ENCODE data around the gene RTN4RL2. TPM values are rescaled to one million over a fixed set of nuclear protein-coding genes. Genes with fewer than 3 reads are reported as not detected.

RTN4RL2 gene
- total and polyA plus RNA-seq, 12 donors: 0.24 to 2.1 (median 0.71) TPM; not detected in 3

DNA sequence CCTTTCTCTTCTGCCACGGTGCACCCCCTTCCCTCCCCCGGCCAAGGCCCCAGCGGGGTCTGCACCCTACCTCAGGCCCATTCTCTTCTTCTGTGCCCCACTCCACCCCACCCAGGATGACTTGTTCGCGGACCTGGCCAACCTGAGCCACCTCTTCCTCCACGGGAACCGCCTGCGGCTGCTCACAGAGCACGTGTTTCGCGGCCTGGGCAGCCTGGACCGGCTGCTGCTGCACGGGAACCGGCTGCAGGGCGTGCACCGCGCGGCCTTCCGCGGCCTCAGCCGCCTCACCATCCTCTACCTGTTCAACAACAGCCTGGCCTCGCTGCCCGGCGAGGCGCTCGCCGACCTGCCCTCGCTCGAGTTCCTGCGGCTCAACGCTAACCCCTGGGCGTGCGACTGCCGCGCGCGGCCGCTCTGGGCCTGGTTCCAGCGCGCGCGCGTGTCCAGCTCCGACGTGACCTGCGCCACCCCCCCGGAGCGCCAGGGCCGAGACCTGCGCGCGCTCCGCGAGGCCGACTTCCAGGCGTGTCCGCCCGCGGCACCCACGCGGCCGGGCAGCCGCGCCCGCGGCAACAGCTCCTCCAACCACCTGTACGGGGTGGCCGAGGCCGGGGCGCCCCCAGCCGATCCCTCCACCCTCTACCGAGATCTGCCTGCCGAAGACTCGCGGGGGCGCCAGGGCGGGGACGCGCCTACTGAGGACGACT, 15.9 kb downstream of the RTN4RL2 start:
- Histone ChIP-seq H3K4me3 (peak overlapping the region in 2 of 4 donors; percentile 9 to 57), H3K9me3 (replicated peaks in 1 of 3) (no peaks in the 10 kb centered on the region), H3K36me3 (replicated peaks in 1 of 2) (no peaks in the 10 kb centered on the region), H3K27ac (no peak overlapping the region), H3K27me3 (no peaks in the 10 kb centered on the region), H3K4me1 (replicated peaks in 1 of 2) (peaks cover 11 to 21% of the 10 kb centered on the region in 2 donors)
- DNase-seq: peak in 5 of 7 donors; percentile 42 to 61 (median 50)
- 2 to 8% (median 5%) methylated on average over 11 to 80 of the region's 80 CpGs for WGBS, 4 donors
- TF ChIP-seq, protein P1, sequence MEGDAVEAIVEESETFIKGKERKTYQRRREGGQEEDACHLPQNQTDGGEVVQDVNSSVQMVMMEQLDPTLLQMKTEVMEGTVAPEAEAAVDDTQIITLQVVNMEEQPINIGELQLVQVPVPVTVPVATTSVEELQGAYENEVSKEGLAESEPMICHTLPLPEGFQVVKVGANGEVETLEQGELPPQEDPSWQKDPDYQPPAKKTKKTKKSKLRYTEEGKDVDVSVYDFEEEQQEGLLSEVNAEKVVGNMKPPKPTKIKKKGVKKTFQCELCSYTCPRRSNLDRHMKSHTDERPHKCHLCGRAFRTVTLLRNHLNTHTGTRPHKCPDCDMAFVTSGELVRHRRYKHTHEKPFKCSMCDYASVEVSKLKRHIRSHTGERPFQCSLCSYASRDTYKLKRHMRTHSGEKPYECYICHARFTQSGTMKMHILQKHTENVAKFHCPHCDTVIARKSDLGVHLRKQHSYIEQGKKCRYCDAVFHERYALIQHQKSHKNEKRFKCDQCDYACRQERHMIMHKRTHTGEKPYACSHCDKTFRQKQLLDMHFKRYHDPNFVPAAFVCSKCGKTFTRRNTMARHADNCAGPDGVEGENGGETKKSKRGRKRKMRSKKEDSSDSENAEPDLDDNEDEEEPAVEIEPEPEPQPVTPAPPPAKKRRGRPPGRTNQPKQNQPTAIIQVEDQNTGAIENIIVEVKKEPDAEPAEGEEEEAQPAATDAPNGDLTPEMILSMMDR (IDR thresholded peaks at IDR 0.05): no peak
- TF ChIP-seq POLR2A (IDR thresholded peaks at IDR 0.05): no peak
- intact Hi-C loops (cut with DNase I): loop anchor here in 1 of 2 donors (10.0 kb wide), 1 partner anchor 131 kb away; no protein-coding TSS in a partner anchor

DNA sequence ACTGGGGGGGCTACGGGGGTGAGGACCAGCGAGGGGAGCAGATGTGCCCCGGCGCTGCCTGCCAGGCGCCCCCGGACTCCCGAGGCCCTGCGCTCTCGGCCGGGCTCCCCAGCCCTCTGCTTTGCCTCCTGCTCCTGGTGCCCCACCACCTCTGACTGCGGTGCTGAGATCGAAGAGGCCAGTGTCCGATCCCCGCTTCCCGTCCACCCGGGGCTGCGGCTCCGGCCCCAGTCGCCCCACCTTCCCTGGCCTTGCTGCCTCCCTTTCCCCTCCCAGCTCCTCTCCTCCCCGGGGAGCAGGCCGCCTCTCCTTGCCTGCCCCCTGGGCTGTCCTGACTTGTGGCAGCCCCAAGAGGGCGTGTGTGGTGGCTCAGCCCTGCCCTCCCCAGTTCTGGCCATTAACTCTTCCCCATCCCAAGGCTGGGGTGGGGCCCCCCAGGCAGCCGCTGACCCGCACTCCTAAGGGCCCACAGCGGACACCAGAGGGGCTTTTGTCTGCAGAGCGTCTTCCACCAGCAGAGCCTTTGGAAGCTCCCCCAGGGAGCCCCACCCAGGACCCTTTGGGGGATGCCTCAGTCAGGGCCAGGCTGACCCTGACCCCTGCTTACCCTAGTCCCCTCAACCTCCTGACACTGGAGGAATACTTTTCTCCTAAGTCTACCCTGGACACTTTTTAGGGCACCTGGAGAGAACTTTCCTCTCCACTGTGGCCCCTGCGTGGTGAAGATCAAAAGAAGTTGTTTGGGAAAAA, 16.6 kb downstream of the RTN4RL2 start:
- Histone ChIP-seq H3K9me3 (replicated peaks in 1 of 3) (no peaks in the 10 kb centered on the region), H3K36me3 (replicated peaks in 1 of 2) (no peaks in the 10 kb centered on the region), H3K4me3 (peak overlapping the region in 1 of 4 donors; percentile 57), H3K27me3 (no peaks in the 10 kb centered on the region), H3K27ac (no peak overlapping the region), H3K4me1 (replicated peaks in 1 of 2) (peaks cover 11 to 21% of the 10 kb centered on the region in 2 donors)
- no peak for TF ChIP-seq POLR2A (IDR thresholded peaks at IDR 0.05)
- TF ChIP-seq, protein P1 (IDR thresholded peaks at IDR 0.05): peak in 5 of 6 experiments; percentile 23 to 51 (median 40)
- WGBS, 4 donors: 9 to 56% (median 16%) methylated on average over 1 to 27 of the region's 27 CpGs
- intact Hi-C loops (cut with DNase I): loop anchor here in 1 of 2 donors (10.0 kb wide), 1 partner anchor 132 kb away; no protein-coding TSS in a partner anchor
- DNase-seq: peak in 5 of 7 donors; percentile 37 to 61 (median 53)

DNA sequence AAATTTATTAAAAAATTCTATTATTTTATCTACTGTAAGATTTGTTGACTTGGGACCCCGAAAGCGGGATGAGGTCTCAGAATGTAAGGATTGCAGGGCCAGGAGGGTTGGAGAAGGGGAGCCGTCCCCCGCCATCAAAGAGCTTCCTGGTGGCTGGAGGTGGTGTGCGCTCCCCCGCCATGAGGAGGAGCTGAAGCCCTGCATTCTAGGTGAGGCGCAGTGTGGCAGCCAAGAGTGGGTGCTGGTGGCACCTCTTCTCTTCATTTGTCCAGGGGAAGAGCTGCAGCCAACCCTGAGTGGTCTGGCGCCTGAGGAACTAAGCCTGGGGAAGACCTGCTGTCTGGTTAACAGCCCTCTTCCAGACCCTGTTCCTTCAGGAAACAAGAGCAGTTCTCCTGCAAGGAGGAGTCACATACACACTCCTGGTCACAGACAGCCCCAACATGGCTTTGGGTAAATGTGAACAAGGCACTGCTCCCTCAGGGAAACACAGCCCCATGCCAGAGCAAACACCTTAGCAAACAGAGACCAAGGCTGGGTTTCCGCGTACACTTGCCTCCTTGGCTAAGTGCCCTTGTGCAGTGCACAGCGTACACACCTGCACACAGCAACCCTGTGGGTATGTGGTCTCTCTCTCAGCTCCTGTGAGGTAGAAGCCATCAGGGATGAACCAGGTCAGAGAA, 17.3 kb downstream of the RTN4RL2 start:
- H3K36me3 ChIP-seq (replicated peaks in 1 of 2): no peaks in the 10 kb centered on the region
- no peak for DNase-seq
- H3K9me3 ChIP-seq (replicated peaks in 1 of 3): no peaks in the 10 kb centered on the region
- intact Hi-C loops (cut with DNase I): loop anchor here in 1 of 2 donors (10.0 kb wide), 1 partner anchor 133 kb away; no protein-coding TSS in a partner anchor
- H3K4me1 ChIP-seq (replicated peaks in 1 of 2): peaks cover 11 to 25% of the 10 kb centered on the region in 2 donors
- 67 to 86% (median 81%) methylated on average over 9 to 11 of the region's 11 CpGs for WGBS, 4 donors
- H3K4me3 ChIP-seq: no peak overlapping the region
- no peak for TF ChIP-seq POLR2A (IDR thresholded peaks at IDR 0.05)
- TF ChIP-seq, protein P1 (IDR thresholded peaks at IDR 0.05): no peak
- H3K27me3 ChIP-seq: no peaks in the 10 kb centered on the region
- no peak overlapping the region for H3K27ac ChIP-seq
